WTC11 (cell line): ENCODE results near the gene CDK9. TPM values are rescaled to one million over a fixed set of nuclear protein-coding genes. Genes with fewer than 3 reads are reported as not detected.
"Not testable (repeated sequence)": the region's sequence is repeated elsewhere in the genome, so short reads cannot be mapped to it uniquely, and the experiment has no call there.

Experiments
- ATAC-seq: fragments of 200-7000 bp; cut with Tn5 transposase; 2 replicates; pipeline ENCODE4 v1.10.0; 2021; ENCODE audit warnings: mild to moderate bottlenecking, moderate library complexity
- CTCF ChIA-PET: fragments of 300-600 bp; sonication (Branson Sonifier 250); formaldehyde crosslinking; loops from one replicate; lab custom pipeline; 2021; ENCODE audit warnings: antibody characterized with exemption; lab: Charles Lee
- POLR2A ChIA-PET: fragments of 350-600 bp; sonication (Branson Sonifier 250); formaldehyde crosslinking; loops from one replicate; lab custom pipeline; 2021; ENCODE audit warnings: antibody characterized with exemption; lab: Charles Lee
- DNase-seq: peaks from one replicate; pipeline ENCODE4 v3.0.0; 2021; ENCODE audit warnings: low spot score
- H3K27ac Mint-ChIP-seq: 2 replicates; pipeline ENCODE4 v1.8.0; 2021; ENCODE audit warnings: mixed read lengths
- H3K27me3 Mint-ChIP-seq: 2 replicates; pipeline ENCODE4 v1.8.0; 2021; ENCODE audit warnings: low read depth, mild to moderate bottlenecking, moderate library complexity, mixed read lengths
- H3K36me3 Mint-ChIP-seq: 2 replicates; pipeline ENCODE4 v1.8.0; 2021; ENCODE audit warnings: mixed read lengths
- H3K4me1 Mint-ChIP-seq: 2 replicates; pipeline ENCODE4 v1.8.0; 2022; ENCODE audit warnings: mixed read lengths
- H3K4me3 Mint-ChIP-seq: 2 replicates; pipeline ENCODE4 v1.8.0; 2021; ENCODE audit warnings: mild to moderate bottlenecking, moderate library complexity, mixed read lengths
- H3K9me3 Mint-ChIP-seq: 2 replicates; pipeline ENCODE4 v1.8.0; 2021; ENCODE audit warnings: mixed read lengths
- ATF1 ChIP-seq: sonication (generic); formaldehyde crosslinking; IDR thresholded peaks from 2 replicates; pipeline ENCODE4 v1.8.1; 2023; ENCODE audit warnings: mild to moderate bottlenecking, moderate library complexity, missing genetic modification reagents
- ATF3 ChIP-seq: sonication (generic); formaldehyde crosslinking; conservative IDR thresholded peaks from 2 replicates; pipeline ENCODE4 v1.8.1; 2022; ENCODE audit warnings: mild to moderate bottlenecking, missing genetic modification reagents
- ATF6 ChIP-seq: sonication (generic); formaldehyde crosslinking; IDR thresholded peaks from 2 replicates; pipeline ENCODE4 v1.8.1; 2023; ENCODE audit warnings: mild to moderate bottlenecking, missing genetic modification reagents
- CREB1 ChIP-seq: sonication (generic); formaldehyde crosslinking; IDR thresholded peaks from 2 replicates; pipeline ENCODE4 v1.8.0; 2023; ENCODE audit warnings: mild to moderate bottlenecking, missing genetic modification reagents
- ESRRA ChIP-seq: sonication (generic); formaldehyde crosslinking; IDR thresholded peaks from 2 replicates; pipeline ENCODE4 v1.8.1; 2022; ENCODE audit warnings: mild to moderate bottlenecking, missing genetic modification reagents, borderline replicate concordance
- GABPB1 ChIP-seq: sonication (generic); formaldehyde crosslinking; IDR thresholded peaks from 2 replicates; pipeline ENCODE4 v1.8.1; 2023; ENCODE audit warnings: mild to moderate bottlenecking, missing genetic modification reagents
- IRF2 ChIP-seq: sonication (generic); formaldehyde crosslinking; IDR thresholded peaks from 2 replicates; pipeline ENCODE4 v1.8.0; 2022; ENCODE audit warnings: low read depth, missing genetic modification reagents, borderline replicate concordance
- MAX ChIP-seq: sonication (generic); formaldehyde crosslinking; IDR thresholded peaks from 2 replicates; pipeline ENCODE4 v1.8.0; 2022; ENCODE audit warnings: mild to moderate bottlenecking, missing genetic modification reagents
- TCF7 ChIP-seq: sonication (generic); formaldehyde crosslinking; IDR thresholded peaks from 2 replicates; pipeline ENCODE4 v1.8.0; 2022; ENCODE audit warnings: mild to moderate bottlenecking, low read depth, missing genetic modification reagents, moderate library complexity
- TEAD1 ChIP-seq: sonication (generic); formaldehyde crosslinking; IDR thresholded peaks from 2 replicates; pipeline ENCODE4 v1.8.0; 2022; ENCODE audit warnings: mild to moderate bottlenecking, missing genetic modification reagents
- ZNF232 ChIP-seq: sonication (generic); formaldehyde crosslinking; IDR thresholded peaks from 2 replicates; pipeline ENCODE4 v1.8.0; 2022; ENCODE audit warnings: mild to moderate bottlenecking, missing genetic modification reagents
- ZNF263 ChIP-seq: sonication (generic); formaldehyde crosslinking; IDR thresholded peaks from 2 replicates; pipeline ENCODE4 v1.8.1; 2022; ENCODE audit warnings: low read depth, mild to moderate bottlenecking, moderate library complexity, missing genetic modification reagents
- ZNF317 ChIP-seq: sonication (generic); formaldehyde crosslinking; IDR thresholded peaks from 2 replicates; pipeline ENCODE4 v1.8.1; 2023; ENCODE audit warnings: low read depth, mild to moderate bottlenecking, moderate library complexity, missing genetic modification reagents, borderline replicate concordance
- ZNF396 ChIP-seq: fragments of 250-450 bp; sonication (Bioruptor Pico); IDR thresholded peaks from 2 replicates; pipeline ENCODE4 v1.8.0; 2021; ENCODE audit warnings: mild to moderate bottlenecking, moderate library complexity, borderline replicate concordance
- ZNF423 ChIP-seq: fragments of 250-450 bp; sonication (Bioruptor Pico); IDR thresholded peaks from 2 replicates; pipeline ENCODE4 v2.1.2; 2022; ENCODE audit warnings: mild to moderate bottlenecking, moderate library complexity
- ZNF532 ChIP-seq: fragments of 250-450 bp; sonication (Bioruptor Pico); IDR thresholded peaks from 2 replicates; pipeline ENCODE4 v1.9.0; 2021; ENCODE audit warnings: mild to moderate bottlenecking, borderline replicate concordance
- ZNF671 ChIP-seq: fragments of 250-450 bp; sonication (Bioruptor Pico); IDR thresholded peaks from 2 replicates; pipeline ENCODE4 v1.8.0; 2021; ENCODE audit warnings: mild to moderate bottlenecking
- total RNA-seq: library from RNA; stranded (reverse); gene quantifications from 3 replicates; pipeline ENCODE4 v1.2.3, GENCODE V29; 2021

The CDK9 gene
- total RNA-seq, 1 experiment from 2014 or later, result 111 TPM

GRCh38 chr9:127835991-127836516, 50.2 kb downstream of the CDK9 start (continued):
- TF ChIP-seq ZNF532, result no peak
- TF ChIP-seq GABPB1 (CRISPR knock-in tag), result no peak
- no peak for TF ChIP-seq ATF1
- no peak for TF ChIP-seq TCF7
- no peak for TF ChIP-seq TEAD1 (CRISPR knock-in tag)

- DNase-seq, H3K36me3 Mint-ChIP-seq, H3K4me1 Mint-ChIP-seq, H3K27ac Mint-ChIP-seq, H3K9me3 Mint-ChIP-seq, POLR2A ChIA-PET, H3K27me3 Mint-ChIP-seq, ATAC-seq, H3K4me3 Mint-ChIP-seq: not testable (repeated sequence)
- CTCF ChIA-PET, result interaction anchor here (0.6 to 1.7 kb wide), 3 partner anchors 10 to 33 kb away, joined by 3 to 6 read pairs (median 6); no protein-coding TSS in a partner anchor
Observed at GRCh38 chr9:127836561-127836960, 50.7 kb downstream of the CDK9 start.

GRCh38 chr9:127837346-127837745, 51.5 kb downstream of the CDK9 start:
- H3K4me1 Mint-ChIP-seq, result peaks cover 4% of the 10 kb centered on the region
- no peak overlapping the region for H3K27ac Mint-ChIP-seq
- ATAC-seq (no peak), DNase-seq (no peak)
- H3K9me3 Mint-ChIP-seq, result no peaks in the 10 kb centered on the region
- H3K4me3 Mint-ChIP-seq, result no peak overlapping the region
- POLR2A ChIA-PET, result no interaction called here
- CTCF ChIA-PET, result interaction anchor here (0.6 to 1.3 kb wide), 3 partner anchors 15 to 32 kb away, joined by 3 to 6 read pairs (median 3); no protein-coding TSS in a partner anchor
- H3K27me3 Mint-ChIP-seq, result no peaks in the 10 kb centered on the region
- H3K36me3 Mint-ChIP-seq, result no peaks in the 10 kb centered on the region
- TF ChIP-seq ATF3 (CRISPR knock-in tag) (no peak), ZNF671 (CRISPR knock-in tag) (no peak), ESRRA (CRISPR knock-in tag) (no peak), GABPB1 (CRISPR knock-in tag) (no peak), MAX (CRISPR knock-in tag) (no peak), ZNF396 (CRISPR knock-in tag) (no peak), ZNF263 (no peak), ATF6 (CRISPR knock-in tag) (no peak), ZNF423 (no peak), CREB1 (CRISPR knock-in tag) (no peak), ZNF232 (no peak), ZNF317 (CRISPR knock-in tag) (no peak), IRF2 (no peak)
